CD4-positive, alpha-beta T cell treated with Interleukin-17A for 1 hour (primary cell): Measurements from ENCODE around the gene KLHDC8A.
"Not testable (repeated sequence)": the region's sequence is repeated elsewhere in the genome, so short reads cannot be mapped to it uniquely, and the experiment has no call there.

ENCODE experiments used
- DNase-seq: peaks from one replicate; pipeline ENCODE4 v3.0.0-alpha.2; 2020

The KLHDC8A gene

DNA sequence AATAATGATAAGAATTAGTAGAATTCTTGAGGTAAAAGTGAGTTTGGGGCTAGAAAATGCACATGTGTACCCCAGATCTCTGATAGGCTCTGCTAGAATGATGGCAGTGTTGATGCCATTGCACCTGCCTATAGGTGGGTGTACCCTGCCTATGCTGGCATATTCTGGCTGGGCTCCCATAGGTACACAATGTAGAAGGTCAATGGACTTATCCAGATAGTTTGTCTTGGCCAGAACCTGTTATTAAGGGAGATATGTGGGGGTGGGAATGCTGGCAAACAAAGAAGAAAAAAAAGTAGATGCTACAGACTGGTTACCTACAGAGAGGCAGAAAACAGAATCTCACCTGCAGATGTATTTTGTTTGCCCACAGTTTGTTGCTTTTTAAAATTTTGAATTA, 14.1 kb upstream of the KLHDC8A start:
- no peak for DNase-seq

GRCh38 chr1:205369701-205370123, 13.0 kb upstream of the KLHDC8A start:
- no peak for DNase-seq

DNA sequence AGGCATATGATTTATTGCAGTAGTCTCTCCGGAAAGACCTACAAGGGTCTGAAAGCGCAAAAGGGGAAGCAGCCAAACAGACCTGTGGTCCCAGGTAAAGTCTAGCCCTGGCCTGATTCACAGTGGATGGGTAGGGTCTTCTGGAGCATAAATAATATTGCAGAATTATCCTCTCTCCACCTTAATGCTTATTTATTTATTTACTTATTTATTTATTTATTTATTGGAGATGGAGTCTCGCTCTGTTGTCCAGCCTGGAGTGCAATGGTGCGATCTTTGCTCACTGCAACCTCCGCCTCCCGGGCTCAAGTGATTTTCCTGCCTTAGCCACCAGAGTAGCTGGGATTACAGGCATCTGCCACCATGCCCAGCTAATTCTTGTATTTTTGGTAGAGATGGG, 11.8 kb upstream of the KLHDC8A start:
- no peak for DNase-seq

- no peak for DNase-seq
These were observed 9.3 kb upstream of the KLHDC8A start for GRCh38 chr1:205365945-205366463.

GRCh38 chr1:205365086-205365485, 8.4 kb upstream of the KLHDC8A start:
- DNase-seq, result not testable (repeated sequence)

DNA sequence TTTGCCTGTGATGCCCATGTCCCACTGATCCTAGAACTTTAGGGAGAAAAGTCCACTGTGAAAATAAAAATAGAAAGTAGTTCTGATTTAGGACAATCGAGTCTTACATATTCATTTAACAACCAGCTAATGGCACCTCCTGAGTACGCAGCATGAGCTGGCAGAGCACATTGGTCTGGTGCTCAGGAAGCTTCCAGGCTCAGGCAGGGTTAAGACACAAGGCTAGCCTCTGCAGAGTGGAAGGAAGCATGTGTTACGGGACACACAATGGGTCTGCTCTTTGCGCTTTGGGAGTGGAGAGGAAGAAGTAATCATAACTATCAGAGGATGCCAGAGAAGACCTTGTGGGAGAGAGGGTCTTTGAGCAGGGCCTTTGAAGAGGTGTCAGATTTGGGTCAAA, 4.2 kb upstream of the KLHDC8A start:
- no peak for DNase-seq

DNA sequence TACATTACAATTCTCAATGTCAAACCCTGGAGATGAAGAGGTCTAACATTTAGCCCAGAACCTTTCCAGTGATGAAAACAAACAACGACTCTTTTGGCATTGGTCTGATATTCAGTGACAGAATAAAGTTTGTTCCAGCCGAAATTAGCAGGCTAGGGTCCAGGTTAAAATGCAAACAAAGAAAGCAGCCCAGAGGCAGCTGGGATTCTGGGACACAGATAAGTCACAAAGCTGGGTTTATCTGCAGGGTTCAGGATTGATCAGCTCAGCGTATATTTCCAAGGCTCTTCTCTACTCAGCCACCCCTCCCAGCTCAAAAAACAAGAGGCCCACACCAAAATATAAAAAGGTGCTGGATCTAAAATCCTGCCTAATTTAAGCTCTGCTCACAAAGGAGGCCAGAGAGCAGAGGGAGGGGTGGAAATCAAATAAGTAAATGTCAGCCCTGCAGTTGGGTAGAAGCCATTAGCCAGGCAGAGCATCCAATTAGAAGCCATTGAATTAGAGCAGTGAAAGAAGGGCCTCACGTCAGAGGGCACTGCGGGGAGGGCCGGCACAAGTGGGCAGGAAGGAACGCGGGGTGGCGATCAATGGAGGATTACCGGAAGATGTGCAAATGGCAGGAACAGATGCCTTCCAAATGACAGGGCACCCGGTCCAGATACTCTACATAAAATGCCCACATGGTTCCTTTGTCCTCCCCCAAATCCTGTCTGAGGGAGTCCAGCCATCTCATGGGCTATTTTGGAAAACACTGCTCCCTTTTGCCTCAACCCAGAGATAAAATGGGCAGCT, 3.2 kb upstream of the KLHDC8A start:
- no peak for DNase-seq

DNA sequence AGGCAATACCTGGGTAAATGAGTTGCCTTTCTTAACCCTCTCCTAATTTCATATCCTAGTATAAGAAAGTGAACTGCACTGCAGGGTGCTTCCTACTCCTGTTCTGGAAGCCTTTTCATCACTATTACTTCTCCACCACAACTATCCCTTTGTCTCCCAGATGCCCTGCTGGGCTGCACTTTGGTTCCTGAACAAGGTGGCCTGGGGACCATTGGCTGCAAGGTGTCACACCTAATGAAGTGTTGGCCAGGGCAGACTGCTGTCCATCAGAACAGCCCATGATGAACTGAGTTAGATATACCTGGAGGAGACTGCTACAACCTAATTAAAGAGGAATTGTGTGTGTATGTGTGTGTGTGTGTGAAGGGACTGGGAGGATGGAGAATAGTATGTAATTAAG, 1.9 kb upstream of the KLHDC8A start:
- no peak for DNase-seq

GRCh38 chr1:205357567-205357966, 845 bp upstream of the KLHDC8A start:
- DNase-seq, result no peak

DNA sequence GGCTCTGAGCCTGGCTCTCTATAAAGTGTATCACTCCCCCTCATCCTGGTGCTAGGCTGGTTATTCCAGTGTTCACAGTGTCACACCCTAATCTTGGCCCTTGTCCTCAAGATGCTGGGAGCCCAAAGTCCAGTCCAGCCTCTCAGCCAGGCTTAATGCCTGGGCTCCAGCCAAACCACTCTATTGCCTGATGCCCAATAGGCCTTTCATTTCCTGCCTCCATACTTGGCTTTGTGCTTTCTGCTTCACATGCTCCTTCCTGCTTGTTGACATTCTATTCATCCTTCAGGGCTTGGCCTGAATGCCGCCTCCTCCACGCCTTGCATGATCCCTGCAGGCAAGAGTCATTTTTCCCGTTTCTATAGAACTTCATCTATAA, 1.7 kb downstream of the KLHDC8A start:
- no peak for DNase-seq

DNA sequence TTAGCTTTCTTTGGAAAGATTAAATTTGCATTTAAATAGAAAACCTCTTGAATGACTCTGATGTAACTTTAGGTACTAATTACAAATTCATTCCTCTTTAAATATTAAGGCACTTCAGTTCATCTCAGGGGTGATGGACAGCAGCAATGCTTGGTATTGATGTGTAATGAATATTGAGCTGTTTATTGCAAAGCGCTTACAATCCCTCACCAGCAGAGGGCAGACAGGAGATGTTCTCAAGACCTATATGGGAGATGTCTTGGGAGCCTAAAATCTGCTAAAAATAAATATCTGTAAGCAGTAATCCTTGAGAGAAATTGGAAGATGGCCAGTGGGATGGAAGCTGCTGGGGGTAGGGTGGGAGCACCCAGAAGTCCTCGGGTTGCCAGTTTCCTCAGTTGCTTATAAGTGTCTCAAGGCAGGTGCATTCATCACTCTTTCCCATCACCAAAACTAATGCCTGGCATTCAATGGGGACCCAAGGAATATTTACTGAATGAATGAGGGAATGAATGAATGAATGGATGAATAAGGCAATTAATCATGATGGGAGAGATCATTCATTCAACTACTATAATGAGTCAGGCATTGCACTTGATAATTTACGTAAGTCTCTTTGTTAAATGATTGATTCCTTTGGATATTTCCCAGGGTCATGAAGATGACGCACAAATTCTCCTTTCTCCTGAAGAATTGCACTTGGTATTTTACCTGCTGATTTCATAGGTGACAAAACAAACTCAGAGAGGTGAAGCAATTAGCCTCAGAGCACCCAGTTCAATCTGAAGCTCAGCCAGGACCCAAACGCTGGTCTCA, 2.3 kb downstream of the KLHDC8A start:
- peak; percentile 69 for DNase-seq

DNA sequence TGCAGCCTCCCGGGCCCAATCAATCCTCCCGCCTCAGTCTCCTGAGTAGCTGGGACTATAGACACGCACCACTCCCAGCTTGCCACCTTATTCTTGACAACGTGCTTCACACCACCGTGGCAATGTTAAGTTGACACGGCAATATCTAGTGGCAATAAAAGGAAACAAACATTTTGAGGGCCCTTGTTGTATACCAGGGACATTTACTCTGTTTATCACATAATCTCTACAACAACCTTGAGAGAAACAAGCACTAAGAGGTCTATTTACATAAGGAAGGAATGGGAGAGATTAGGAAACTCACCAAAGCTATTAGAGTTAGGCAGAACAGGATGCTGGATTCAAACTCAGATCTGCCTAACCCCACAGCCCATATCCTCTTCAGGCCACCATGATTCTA, 3.1 kb downstream of the KLHDC8A start:
- no peak for DNase-seq

GRCh38 chr1:205353191-205353590, 3.5 kb downstream of the KLHDC8A start:
- DNase-seq, result no peak

DNA sequence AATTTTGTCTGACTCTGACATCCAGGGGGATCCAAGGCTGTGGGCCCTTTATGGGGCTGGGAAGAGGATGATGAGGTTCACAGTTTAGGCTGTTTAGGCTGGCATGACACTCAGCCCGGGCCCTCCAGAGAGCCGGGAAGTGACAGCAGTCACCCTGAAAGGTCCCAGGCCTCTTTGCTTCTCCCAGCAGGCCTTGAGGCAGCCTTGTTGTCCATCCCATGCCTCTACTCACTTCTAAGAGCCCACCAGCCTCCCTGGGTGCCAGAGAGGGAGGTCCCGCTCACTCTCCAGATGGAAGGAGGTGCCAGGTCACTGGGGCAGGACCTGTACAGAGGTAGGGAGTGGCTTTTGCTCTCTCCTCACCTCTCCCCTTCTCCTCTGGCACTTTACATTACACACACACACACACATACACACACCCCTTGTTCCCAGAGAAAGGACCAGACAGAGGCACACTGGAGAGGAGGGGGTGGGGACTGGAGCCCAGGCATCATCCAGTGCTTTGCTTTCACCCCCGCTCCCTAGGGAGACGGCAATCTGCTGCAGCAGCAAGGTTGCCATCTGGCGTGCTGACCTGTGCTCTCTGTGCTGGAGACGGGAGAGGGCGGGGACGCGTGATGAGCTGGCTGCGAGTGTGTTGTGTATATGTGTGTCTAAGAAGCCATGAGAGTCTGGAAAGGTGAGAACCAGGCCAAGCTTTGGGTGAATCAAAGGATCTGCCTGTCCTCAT, 4.6 kb downstream of the KLHDC8A start:
- DNase-seq, result no peak

DNA sequence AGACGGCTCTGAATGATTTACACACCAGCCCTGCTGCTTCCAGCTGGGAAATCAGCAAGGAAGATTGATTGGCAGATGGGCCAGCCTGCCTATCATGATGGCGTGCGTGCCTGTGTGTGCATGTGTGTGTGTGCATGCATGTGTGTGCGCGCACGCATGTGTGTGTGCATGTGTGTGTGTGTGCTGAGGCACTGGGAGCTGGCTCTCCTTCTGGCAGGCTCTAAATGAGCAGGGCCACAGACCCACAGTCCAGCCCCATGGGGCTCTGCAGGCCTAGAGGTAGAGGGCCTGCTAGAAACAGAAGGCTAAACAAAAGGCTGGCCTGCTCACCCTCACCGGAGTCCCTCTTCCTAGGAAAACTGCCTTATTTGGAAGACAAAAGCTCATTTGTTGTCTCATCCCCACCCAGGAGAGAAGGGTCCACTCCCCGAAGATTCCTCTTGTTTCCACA, 6.0 kb downstream of the KLHDC8A start:
- DNase-seq, result no peak

DNA sequence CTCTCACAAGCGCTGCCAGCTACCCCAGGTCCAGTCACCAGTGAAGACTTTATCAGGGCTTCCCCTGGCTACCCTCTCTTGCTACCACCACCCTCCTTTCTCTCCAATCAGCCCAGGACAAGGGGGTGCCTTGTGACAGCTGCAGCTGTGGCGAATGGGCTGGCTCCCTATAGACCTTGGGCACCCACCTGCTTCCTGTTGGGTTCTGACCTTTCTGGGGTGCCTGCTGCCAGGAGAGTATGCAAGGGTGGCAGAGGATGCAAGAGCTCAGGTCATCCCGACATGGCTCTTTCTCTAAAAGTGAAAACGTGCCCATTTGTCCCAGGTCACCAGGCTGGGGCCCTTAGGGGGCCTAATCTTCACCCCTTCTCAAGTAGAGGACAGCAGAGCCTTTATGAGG, 6.6 kb downstream of the KLHDC8A start:
- no peak for DNase-seq

GRCh38 chr1:205348554-205349487, 7.9 kb downstream of the KLHDC8A start:
- no peak for DNase-seq

- DNase-seq, result no peak
These were observed 9.7 kb downstream of the KLHDC8A start for GRCh38 chr1:205346956-205347574.

DNA sequence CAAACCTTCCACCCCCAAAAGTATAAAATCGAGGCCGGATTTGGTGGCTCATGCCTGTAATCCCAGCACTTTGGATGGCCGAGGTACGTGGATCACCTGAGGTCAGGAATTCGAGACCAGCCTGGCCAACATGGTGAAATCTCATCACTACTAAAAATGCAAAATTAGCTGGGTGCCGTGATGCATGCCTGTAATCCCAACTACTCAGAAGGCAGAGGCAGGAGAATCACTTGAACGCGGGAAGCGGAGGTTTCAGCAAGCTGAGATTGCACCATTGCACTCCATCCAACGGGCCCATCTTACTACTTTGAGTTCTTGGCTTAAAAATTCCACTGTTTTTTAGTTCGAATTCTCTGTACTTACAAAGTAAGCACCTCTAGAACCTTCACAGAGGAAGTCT, 11.0 kb downstream of the KLHDC8A start:
- DNase-seq, result no peak

- peak; percentile 23 for DNase-seq
These were observed 12.4 kb downstream of the KLHDC8A start for GRCh38 chr1:205344066-205344928.
